Neutrophil (primary cell): Measurements from ENCODE around the gene FAM110A.
"Not testable (repeated sequence)": the region's sequence is repeated elsewhere in the genome, so short reads cannot be mapped to it uniquely, and the experiment has no call there.

Experiments used
- H3K27ac ChIP-seq: fragments of 200-600 bp; sonication (generic); 2 replicates; pipeline ENCODE4 v1.5.1; 2016; ENCODE audit warnings: mild to moderate bottlenecking, moderate library complexity
- H3K27me3 ChIP-seq: fragments of 200-600 bp; sonication (generic); 2 replicates; pipeline ENCODE4 v1.6.0; 2016; ENCODE audit warnings: mild to moderate bottlenecking
- H3K36me3 ChIP-seq: fragments of 200-600 bp; sonication (generic); 2 replicates; pipeline ENCODE4 v1.5.1; 2017
- H3K4me1 ChIP-seq, 2 experiments: fragments of 200-600 bp in 1 of 2; sonication (generic) in 1 of 2; 1 replicate in 1 of 2; 2 replicates in 1 of 2; pipeline versions ENCODE4 v1.5.1 to v1.6.1; 2013 to 2016; ENCODE audit warnings: low read depth in 1 of 2, low read length in 1 of 2, mild to moderate bottlenecking in 1 of 2, moderate library complexity in 1 of 2; ENCODE audit not compliant: control insufficient read depth in 1 of 2, insufficient read depth in 1 of 2
- H3K4me3 ChIP-seq, 2 experiments: fragments of 200-600 bp in 1 of 2; sonication (generic) in 1 of 2; 1 replicate in 1 of 2; 2 replicates in 1 of 2; pipeline ENCODE4 v1.5.1; 2013 to 2016; ENCODE audit warnings: low read depth in 1 of 2, low read length in 1 of 2, mild to moderate bottlenecking in 1 of 2, moderate library complexity in 1 of 2
- H3K9me3 ChIP-seq: fragments of 200-600 bp; sonication (generic); 2 replicates; pipeline ENCODE4 v1.5.1; 2016
- TF ChIP-seq, protein P1 (sequence below): fragments of 200-600 bp; sonication (generic); IDR thresholded peaks from 2 replicates; pipeline ENCODE4 v1.5.1; 2016; ENCODE audit warnings: antibody characterized with exemption

Gene FAM110A

DNA sequence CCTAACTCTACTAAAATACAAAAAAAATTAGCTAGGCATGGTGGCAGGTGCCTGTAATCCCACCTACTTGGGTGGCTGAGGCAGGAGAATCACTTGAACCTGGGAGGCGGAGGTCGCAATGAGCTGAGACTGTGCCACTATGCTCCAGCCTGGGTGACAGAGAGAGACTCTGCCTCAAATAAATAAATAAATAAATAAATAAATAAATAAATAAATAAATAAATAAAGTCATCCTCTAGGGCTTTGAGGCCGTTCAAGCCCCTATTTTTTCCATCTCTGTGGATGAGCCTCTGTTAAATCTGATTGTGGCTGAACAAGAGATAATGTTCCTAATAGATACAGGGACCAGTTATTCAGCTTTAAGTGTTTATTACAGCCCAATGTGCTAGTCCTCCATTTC is 31.8 kb upstream of the FAM110A start:
- Histone ChIP-seq H3K4me1 (no peaks in the 10 kb centered on the region), H3K9me3 (no peaks in the 10 kb centered on the region), H3K4me3 (no peak overlapping the region), H3K27me3 (peaks cover 24% of the 10 kb centered on the region), H3K36me3 (no peaks in the 10 kb centered on the region), H3K27ac (no peak overlapping the region)
- TF ChIP-seq, protein P1, sequence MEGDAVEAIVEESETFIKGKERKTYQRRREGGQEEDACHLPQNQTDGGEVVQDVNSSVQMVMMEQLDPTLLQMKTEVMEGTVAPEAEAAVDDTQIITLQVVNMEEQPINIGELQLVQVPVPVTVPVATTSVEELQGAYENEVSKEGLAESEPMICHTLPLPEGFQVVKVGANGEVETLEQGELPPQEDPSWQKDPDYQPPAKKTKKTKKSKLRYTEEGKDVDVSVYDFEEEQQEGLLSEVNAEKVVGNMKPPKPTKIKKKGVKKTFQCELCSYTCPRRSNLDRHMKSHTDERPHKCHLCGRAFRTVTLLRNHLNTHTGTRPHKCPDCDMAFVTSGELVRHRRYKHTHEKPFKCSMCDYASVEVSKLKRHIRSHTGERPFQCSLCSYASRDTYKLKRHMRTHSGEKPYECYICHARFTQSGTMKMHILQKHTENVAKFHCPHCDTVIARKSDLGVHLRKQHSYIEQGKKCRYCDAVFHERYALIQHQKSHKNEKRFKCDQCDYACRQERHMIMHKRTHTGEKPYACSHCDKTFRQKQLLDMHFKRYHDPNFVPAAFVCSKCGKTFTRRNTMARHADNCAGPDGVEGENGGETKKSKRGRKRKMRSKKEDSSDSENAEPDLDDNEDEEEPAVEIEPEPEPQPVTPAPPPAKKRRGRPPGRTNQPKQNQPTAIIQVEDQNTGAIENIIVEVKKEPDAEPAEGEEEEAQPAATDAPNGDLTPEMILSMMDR: no peak

DNA sequence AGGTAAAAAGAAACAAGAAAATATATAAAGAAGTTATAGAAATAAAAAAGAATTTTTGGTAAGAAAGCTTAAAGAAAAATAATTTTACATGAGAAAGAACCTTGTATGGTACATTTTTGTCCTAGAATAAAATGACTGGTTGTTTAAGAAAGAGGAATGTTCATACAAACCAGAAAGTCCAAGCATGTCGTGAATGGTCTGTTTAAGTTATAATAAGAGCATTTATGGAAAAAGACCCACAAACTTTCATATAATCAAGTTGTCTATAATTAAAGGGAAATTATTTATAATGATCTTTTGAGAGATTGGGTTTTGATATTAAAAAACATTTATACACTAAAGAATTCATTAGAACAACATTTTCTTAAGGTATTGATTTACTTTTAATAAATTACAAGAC is 27.8 kb upstream of the FAM110A start:
- Histone ChIP-seq H3K27ac (no peak overlapping the region), H3K9me3 (no peaks in the 10 kb centered on the region), H3K27me3 (peaks cover 33% of the 10 kb centered on the region), H3K4me1 (no peaks in the 10 kb centered on the region), H3K36me3 (no peaks in the 10 kb centered on the region), H3K4me3 (no peak overlapping the region)
- TF ChIP-seq, protein P1: no peak

DNA sequence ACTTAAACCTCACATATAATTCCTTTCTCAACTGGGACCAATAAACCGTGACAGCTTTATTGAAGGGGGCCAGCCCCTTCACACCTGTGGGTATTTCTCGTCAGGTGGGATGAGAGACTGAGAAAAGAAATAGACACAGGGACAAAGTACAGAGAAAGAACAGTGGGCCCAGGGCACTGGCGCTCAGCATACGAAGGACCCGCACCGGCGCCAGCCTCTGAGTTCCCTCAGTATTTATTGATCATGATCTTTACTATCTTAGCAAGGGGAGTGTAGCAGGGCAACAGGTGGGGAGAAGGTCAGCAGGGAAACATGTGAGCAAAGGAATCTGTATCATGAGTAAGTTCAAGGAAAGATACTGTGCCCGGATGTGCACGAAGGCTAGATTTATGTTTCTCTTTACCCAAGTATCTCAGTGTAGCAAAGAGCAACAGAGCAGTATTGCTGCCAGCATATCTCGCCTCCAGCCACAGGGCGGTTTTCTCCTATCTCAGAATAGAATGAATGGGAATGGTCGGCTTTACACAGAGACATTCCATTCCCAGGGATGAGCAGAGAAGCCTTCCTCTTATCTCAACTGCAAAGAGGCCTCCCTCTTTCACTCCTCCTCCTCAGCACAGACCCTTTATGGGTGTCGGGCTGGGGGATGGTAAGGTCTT is 21.6 kb upstream of the FAM110A start:
- H3K27me3 ChIP-seq: peaks cover 19% of the 10 kb centered on the region

DNA sequence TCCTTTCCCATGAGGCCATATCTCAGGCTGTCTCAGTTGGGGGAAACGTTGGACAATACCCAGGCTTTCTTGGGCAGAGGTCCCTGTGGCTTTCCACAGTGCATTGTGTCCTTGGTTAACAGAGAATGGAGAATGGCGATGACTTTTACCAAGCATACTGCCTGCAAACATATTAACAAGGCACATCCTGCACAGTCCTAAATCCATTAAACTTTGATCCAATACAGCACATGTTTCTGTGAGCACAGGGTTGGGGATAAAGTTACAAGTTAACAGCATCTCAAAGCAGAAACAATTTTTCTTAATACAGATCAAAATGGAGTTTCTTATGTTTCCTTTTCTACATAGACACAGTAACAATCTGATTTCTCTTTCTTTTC is 21.1 kb upstream of the FAM110A start:
- H3K4me3 ChIP-seq, H3K27ac ChIP-seq, H3K9me3 ChIP-seq, H3K36me3 ChIP-seq, H3K4me1 ChIP-seq: not testable (repeated sequence)
- H3K27me3 ChIP-seq: peaks cover 19% of the 10 kb centered on the region

More for the DNA sequence above, 21.6 kb upstream of the FAM110A start:
- not testable (repeated sequence) for H3K4me3 ChIP-seq, H3K4me1 ChIP-seq, H3K36me3 ChIP-seq, H3K9me3 ChIP-seq, H3K27ac ChIP-seq

DNA sequence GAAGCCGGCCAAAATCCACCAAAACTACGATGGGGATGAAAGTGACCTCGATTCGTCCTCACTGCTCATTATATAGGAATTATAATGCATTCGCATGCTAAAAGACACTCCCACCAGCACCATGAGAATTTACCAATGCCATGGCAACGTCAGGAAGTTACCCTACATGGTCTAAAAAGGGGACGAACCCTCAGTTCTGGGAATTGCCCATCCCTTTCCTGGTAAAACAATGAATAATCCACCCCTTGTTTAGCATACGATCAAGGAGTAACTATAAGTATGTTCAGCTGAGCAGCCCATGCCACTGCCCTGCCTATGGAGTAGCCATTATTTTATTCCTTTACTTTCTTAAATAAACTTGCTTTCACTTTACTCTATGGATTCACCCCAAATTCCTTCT is 20.1 kb upstream of the FAM110A start:
- no peaks in the 10 kb centered on the region for H3K9me3 ChIP-seq
- peaks cover 19% of the 10 kb centered on the region for H3K27me3 ChIP-seq
- no peaks in the 10 kb centered on the region for H3K4me1 ChIP-seq

DNA sequence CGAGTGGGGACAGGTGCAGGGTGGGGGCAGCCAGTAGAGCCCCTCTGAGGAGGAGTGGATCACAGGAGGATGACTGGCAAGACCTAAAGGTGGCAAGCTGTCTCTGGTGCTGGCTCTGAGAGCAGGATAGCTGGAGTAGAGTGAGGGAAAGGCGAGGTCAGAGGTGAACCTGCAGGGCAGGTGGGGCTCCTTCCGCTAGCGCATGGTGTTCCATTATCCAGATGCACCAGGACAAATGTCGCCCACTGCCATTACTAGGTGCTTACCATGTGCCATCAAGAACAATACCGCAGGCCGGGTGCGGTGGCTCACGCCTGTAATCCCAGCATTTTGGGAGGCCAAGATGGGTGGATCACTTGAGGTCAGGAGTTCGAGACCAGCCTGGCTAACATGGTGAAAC is 18.3 kb upstream of the FAM110A start:
- H3K4me1 ChIP-seq: no peaks in the 10 kb centered on the region
- H3K36me3 ChIP-seq: no peaks in the 10 kb centered on the region
- H3K9me3 ChIP-seq: no peaks in the 10 kb centered on the region
- no peak overlapping the region for H3K27ac ChIP-seq
- TF ChIP-seq, protein P1: no peak
- H3K27me3 ChIP-seq: peaks cover 2% of the 10 kb centered on the region
- no peak overlapping the region for H3K4me3 ChIP-seq

More for the DNA sequence above, 20.1 kb upstream of the FAM110A start:
- TF ChIP-seq, protein P1: no peak
- Histone ChIP-seq H3K36me3 (no peaks in the 10 kb centered on the region), H3K27ac (no peak overlapping the region), H3K4me3 (no peak overlapping the region)
